Measurements from ENCODE around the gene TAF1B. TPM values are rescaled to one million over a fixed set of nuclear protein-coding genes. Genes with fewer than 3 reads are reported as not detected.

Gene TAF1B
- total RNA-seq, 4 donors from 2014 or later: 10.8 to 21.4 (median 17.9) TPM

DNA sequence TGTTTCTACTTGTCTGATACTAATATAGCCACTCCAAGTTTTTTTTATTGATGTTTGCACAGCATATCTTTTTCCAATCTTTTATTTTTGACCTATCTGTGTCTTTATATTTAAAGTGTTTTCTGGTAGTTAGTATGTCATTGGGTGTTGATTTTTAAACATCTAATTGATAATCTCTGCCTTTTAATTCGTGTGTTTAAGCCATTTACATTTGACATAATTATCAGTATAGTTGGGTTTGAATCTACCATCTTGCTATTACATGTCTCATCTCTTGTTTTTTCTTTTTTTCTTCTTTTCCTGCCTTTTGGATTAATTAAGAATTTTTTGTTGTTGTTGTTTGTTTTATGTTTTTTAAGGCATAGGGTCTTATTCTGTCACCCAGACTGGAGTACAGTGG, 44.2 kb downstream of the TAF1B start:
- no peaks in the 10 kb centered on the region for H3K27me3 ChIP-seq
- no peak overlapping the region for H3K27ac ChIP-seq
- peaks cover 0 to 5% (median 0%) of the 10 kb centered on the region in 4 donors for H3K4me1 ChIP-seq
- TF ChIP-seq POLR2A (IDR thresholded peaks at IDR 0.05): no peak
- TF ChIP-seq EP300 (IDR thresholded peaks at IDR 0.05): no peak
- TF ChIP-seq CTCF (IDR thresholded peaks at IDR 0.05): no peak
- H3K9me3 ChIP-seq: peaks cover 0 to 18% (median 6%) of the 10 kb centered on the region in 4 donors
- WGBS, 2 donors: 91 to 97% methylated on average over 1 of the region's 1 CpG
- no peak overlapping the region for H3K4me3 ChIP-seq
- no peak for DNase-seq (ENCODE audit: low spot score in 2 of 2)
- H3K36me3 ChIP-seq: peaks cover 0 to 55% (median 0%) of the 10 kb centered on the region in 3 donors

GRCh38 chr2:9889812-9890261, 46.6 kb downstream of the TAF1B start:
- no peak overlapping the region for H3K4me3 ChIP-seq
- H3K4me1 ChIP-seq: peaks cover 0 to 5% (median 0%) of the 10 kb centered on the region in 4 donors
- peaks cover 0 to 32% (median 0%) of the 10 kb centered on the region in 3 donors for H3K36me3 ChIP-seq
- H3K27me3 ChIP-seq: no peaks in the 10 kb centered on the region
- no peak overlapping the region for H3K27ac ChIP-seq
- H3K9me3 ChIP-seq: peaks cover 0 to 18% (median 6%) of the 10 kb centered on the region in 4 donors
- TF ChIP-seq POLR2A (IDR thresholded peaks at IDR 0.05): no peak
- TF ChIP-seq EP300 (IDR thresholded peaks at IDR 0.05): no peak
- no peak for TF ChIP-seq CTCF (IDR thresholded peaks at IDR 0.05)
- WGBS, 2 donors: 35 to 40% methylated on average over 3 of the region's 3 CpGs
- no peak for DNase-seq (ENCODE audit: low spot score in 2 of 2)

GRCh38 chr2:9892236-9892635, 49.0 kb downstream of the TAF1B start:
- Histone ChIP-seq H3K27ac (no peak overlapping the region), H3K9me3 (peaks cover 0 to 11% (median 3%) of the 10 kb centered on the region in 4 donors), H3K4me1 (peaks cover 0 to 26% (median 6%) of the 10 kb centered on the region in 4 donors), H3K36me3 (peaks cover 0 to 20% (median 0%) of the 10 kb centered on the region in 3 donors), H3K4me3 (no peak overlapping the region), H3K27me3 (no peaks in the 10 kb centered on the region)
- TF ChIP-seq CTCF (IDR thresholded peaks at IDR 0.05): no peak
- no peak for DNase-seq (ENCODE audit: low spot score in 2 of 2)
- WGBS, 2 donors: 97 to 99% methylated on average over 4 of the region's 4 CpGs

GRCh38 chr2:9895669-9896590, 52.7 kb downstream of the TAF1B start:
- WGBS, 2 donors: 32 to 38% methylated on average over 7 of the region's 7 CpGs
- peak overlapping the region in 3 of 4 donors; percentile 27 to 72 (median 70) for H3K27ac ChIP-seq
- TF ChIP-seq POLR2A (IDR thresholded peaks at IDR 0.05) (no peak), CTCF (IDR thresholded peaks at IDR 0.05) (no peak), EP300 (IDR thresholded peaks at IDR 0.05) (no peak)
- no peaks in the 10 kb centered on the region for H3K9me3 ChIP-seq
- no peak overlapping the region for H3K4me3 ChIP-seq
- no peak for DNase-seq (ENCODE audit: low spot score in 2 of 2)
- H3K27me3 ChIP-seq: no peaks in the 10 kb centered on the region
- H3K36me3 ChIP-seq: no peaks in the 10 kb centered on the region
- peaks cover 0 to 33% (median 11%) of the 10 kb centered on the region in 4 donors for H3K4me1 ChIP-seq

- Histone ChIP-seq H3K9me3 (no peaks in the 10 kb centered on the region), H3K36me3 (no peaks in the 10 kb centered on the region), H3K27me3 (no peaks in the 10 kb centered on the region), H3K4me1 (peaks cover 0 to 33% (median 11%) of the 10 kb centered on the region in 4 donors), H3K27ac (peak overlapping the region in 3 of 4 donors; percentile 27 to 72 (median 70)), H3K4me3 (no peak overlapping the region)
- peak; percentile 43 to 88 for DNase-seq (ENCODE audit: low spot score in 2 of 2)
- TF ChIP-seq CTCF (IDR thresholded peaks at IDR 0.05): no peak
- peak in 1 of 2 donors; percentile 71 for TF ChIP-seq EP300 (IDR thresholded peaks at IDR 0.05)
- WGBS, 2 donors: 8 to 19% methylated on average over 3 of the region's 3 CpGs
Observed at GRCh38 chr2:9897331-9897737, 54.1 kb downstream of the TAF1B start.
